ENCODE data around the gene ESYT2. TPM values are rescaled to one million over a fixed set of nuclear protein-coding genes. Genes with fewer than 3 reads are reported as not detected.

Gene ESYT2
- total and polyA plus RNA-seq, 2 experiments from 2014 or later: 15.8 to 40.3 TPM

GRCh38 chr7:158816995-158817394, 12.3 kb downstream of the ESYT2 start:
- Histone ChIP-seq H3K9me3 (ENCODE audit: low read depth) (no peaks in the 10 kb centered on the region), H3K4me3 (no peak overlapping the region), H3K27ac (no peak overlapping the region), H3K27me3 (no peaks in the 10 kb centered on the region), H3K4me1 (ENCODE audit: low read depth) (peaks cover 28% of the 10 kb centered on the region), H3K36me3 (no peaks in the 10 kb centered on the region)
- TF ChIP-seq, protein P1, sequence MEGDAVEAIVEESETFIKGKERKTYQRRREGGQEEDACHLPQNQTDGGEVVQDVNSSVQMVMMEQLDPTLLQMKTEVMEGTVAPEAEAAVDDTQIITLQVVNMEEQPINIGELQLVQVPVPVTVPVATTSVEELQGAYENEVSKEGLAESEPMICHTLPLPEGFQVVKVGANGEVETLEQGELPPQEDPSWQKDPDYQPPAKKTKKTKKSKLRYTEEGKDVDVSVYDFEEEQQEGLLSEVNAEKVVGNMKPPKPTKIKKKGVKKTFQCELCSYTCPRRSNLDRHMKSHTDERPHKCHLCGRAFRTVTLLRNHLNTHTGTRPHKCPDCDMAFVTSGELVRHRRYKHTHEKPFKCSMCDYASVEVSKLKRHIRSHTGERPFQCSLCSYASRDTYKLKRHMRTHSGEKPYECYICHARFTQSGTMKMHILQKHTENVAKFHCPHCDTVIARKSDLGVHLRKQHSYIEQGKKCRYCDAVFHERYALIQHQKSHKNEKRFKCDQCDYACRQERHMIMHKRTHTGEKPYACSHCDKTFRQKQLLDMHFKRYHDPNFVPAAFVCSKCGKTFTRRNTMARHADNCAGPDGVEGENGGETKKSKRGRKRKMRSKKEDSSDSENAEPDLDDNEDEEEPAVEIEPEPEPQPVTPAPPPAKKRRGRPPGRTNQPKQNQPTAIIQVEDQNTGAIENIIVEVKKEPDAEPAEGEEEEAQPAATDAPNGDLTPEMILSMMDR (IDR thresholded peaks at IDR 0.05; ENCODE audit: low read depth, low read length): no peak
- DNase-seq (ENCODE audit: low read depth in 1 of 2, low spot score in 1 of 2): no peak

DNA sequence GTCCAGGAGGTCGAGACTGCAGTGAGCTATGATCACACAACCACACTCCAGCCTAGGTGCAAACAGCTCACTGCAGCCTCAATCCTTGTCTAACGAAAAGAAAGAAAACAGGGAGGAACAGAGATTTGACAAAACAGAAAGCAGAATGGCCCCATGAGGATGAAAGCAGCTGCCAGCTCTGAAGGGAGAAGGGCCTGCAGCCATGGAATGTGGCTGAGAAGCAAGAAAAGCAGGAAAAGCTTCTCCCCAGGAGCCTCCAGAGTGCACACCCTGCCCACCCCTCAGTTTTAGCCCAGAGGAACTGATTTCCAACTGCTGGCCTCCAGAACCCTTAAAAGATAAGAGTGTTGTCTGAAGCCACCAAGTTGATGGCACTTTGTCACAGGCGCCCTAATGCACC, 13.0 kb downstream of the ESYT2 start:
- H3K27ac ChIP-seq: no peak overlapping the region
- no peaks in the 10 kb centered on the region for H3K27me3 ChIP-seq
- DNase-seq (ENCODE audit: low read depth in 1 of 2, low spot score in 1 of 2): peak in 1 of 2 donors; percentile 48
- TF ChIP-seq, protein P1 (IDR thresholded peaks at IDR 0.05; ENCODE audit: low read depth, low read length): no peak
- no peaks in the 10 kb centered on the region for H3K9me3 ChIP-seq (ENCODE audit: low read depth)
- H3K4me3 ChIP-seq: no peak overlapping the region
- no peaks in the 10 kb centered on the region for H3K36me3 ChIP-seq
- peaks cover 28% of the 10 kb centered on the region for H3K4me1 ChIP-seq (ENCODE audit: low read depth)

DNA sequence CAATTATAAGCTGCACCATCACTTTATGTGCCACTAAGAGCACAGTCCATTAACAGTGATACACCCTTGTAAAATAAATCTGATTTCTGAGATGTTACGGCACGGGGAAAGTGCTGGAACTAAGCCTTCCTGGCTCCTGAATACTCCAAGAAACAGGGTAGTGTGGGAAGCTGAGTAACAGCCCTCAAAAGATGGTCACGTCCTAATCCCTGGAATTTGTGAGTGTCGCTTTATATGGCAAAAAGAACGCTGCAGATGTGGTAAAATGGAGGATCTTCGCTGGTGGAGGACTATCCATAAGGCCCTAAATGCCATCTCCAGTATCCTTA, 13.5 kb downstream of the ESYT2 start:
- TF ChIP-seq, protein P1 (IDR thresholded peaks at IDR 0.05; ENCODE audit: low read depth, low read length): no peak
- DNase-seq (ENCODE audit: low read depth in 1 of 2, low spot score in 1 of 2): no peak
- Histone ChIP-seq H3K9me3 (ENCODE audit: low read depth) (no peaks in the 10 kb centered on the region), H3K36me3 (no peaks in the 10 kb centered on the region), H3K4me3 (no peak overlapping the region), H3K4me1 (ENCODE audit: low read depth) (peaks cover 28% of the 10 kb centered on the region), H3K27me3 (no peaks in the 10 kb centered on the region), H3K27ac (no peak overlapping the region)

- Histone ChIP-seq H3K4me3 (no peak overlapping the region), H3K36me3 (no peaks in the 10 kb centered on the region), H3K27ac (peak overlapping the region; percentile 35), H3K9me3 (ENCODE audit: low read depth) (no peaks in the 10 kb centered on the region), H3K27me3 (no peaks in the 10 kb centered on the region), H3K4me1 (ENCODE audit: low read depth) (peaks cover 28% of the 10 kb centered on the region)
- peak; percentile 30 to 74 for DNase-seq (ENCODE audit: low read depth in 1 of 2, low spot score in 1 of 2)
- TF ChIP-seq, protein P1 (IDR thresholded peaks at IDR 0.05; ENCODE audit: low read depth, low read length): no peak
These were observed 14.1 kb downstream of the ESYT2 start for GRCh38 chr7:158815083-158815799.

DNA sequence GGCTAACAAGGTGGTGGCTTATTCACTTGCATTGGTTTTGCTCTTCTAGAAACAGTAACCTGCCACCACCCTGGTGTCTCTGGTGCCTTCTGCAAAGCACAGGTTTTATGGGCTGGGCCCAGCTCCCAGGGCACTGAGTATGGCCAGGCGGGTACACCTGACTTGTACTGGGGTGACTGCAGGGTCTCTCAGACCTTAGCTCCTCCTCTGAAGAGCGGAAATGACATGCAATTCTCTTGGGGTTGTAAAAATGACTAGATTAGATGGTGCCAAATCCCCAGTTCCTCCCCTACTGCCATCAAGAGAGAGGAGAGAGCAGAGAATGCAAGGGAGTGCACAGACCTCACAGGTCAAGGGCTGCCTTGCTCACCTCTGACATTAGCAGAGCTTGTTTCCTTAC, 14.7 kb downstream of the ESYT2 start:
- peak overlapping the region; percentile 35 for H3K27ac ChIP-seq
- TF ChIP-seq, protein P1 (IDR thresholded peaks at IDR 0.05; ENCODE audit: low read depth, low read length): no peak
- peaks cover 26% of the 10 kb centered on the region for H3K4me1 ChIP-seq (ENCODE audit: low read depth)
- no peaks in the 10 kb centered on the region for H3K27me3 ChIP-seq
- no peaks in the 10 kb centered on the region for H3K9me3 ChIP-seq (ENCODE audit: low read depth)
- peak in 1 of 2 donors; percentile 38 for DNase-seq (ENCODE audit: low read depth in 1 of 2, low spot score in 1 of 2)
- H3K4me3 ChIP-seq: no peak overlapping the region
- H3K36me3 ChIP-seq: no peaks in the 10 kb centered on the region

All from cardiac muscle cell (in vitro differentiated cells and primary cell).